ENCODE data around the gene GTF3C1. TPM values are rescaled to one million over a fixed set of nuclear protein-coding genes. Genes with fewer than 3 reads are reported as not detected.

GTF3C1 gene
- total and polyA plus RNA-seq, 2 of the 8 experiments (the other 6 are each of a cell fraction or from before 2014, with no cell fraction given) = 89.3 to 126 TPM

GRCh38 chr16:27498916-27499658 is 50.6 kb downstream of the GTF3C1 start (continued):
- TF ChIP-seq, protein P1, sequence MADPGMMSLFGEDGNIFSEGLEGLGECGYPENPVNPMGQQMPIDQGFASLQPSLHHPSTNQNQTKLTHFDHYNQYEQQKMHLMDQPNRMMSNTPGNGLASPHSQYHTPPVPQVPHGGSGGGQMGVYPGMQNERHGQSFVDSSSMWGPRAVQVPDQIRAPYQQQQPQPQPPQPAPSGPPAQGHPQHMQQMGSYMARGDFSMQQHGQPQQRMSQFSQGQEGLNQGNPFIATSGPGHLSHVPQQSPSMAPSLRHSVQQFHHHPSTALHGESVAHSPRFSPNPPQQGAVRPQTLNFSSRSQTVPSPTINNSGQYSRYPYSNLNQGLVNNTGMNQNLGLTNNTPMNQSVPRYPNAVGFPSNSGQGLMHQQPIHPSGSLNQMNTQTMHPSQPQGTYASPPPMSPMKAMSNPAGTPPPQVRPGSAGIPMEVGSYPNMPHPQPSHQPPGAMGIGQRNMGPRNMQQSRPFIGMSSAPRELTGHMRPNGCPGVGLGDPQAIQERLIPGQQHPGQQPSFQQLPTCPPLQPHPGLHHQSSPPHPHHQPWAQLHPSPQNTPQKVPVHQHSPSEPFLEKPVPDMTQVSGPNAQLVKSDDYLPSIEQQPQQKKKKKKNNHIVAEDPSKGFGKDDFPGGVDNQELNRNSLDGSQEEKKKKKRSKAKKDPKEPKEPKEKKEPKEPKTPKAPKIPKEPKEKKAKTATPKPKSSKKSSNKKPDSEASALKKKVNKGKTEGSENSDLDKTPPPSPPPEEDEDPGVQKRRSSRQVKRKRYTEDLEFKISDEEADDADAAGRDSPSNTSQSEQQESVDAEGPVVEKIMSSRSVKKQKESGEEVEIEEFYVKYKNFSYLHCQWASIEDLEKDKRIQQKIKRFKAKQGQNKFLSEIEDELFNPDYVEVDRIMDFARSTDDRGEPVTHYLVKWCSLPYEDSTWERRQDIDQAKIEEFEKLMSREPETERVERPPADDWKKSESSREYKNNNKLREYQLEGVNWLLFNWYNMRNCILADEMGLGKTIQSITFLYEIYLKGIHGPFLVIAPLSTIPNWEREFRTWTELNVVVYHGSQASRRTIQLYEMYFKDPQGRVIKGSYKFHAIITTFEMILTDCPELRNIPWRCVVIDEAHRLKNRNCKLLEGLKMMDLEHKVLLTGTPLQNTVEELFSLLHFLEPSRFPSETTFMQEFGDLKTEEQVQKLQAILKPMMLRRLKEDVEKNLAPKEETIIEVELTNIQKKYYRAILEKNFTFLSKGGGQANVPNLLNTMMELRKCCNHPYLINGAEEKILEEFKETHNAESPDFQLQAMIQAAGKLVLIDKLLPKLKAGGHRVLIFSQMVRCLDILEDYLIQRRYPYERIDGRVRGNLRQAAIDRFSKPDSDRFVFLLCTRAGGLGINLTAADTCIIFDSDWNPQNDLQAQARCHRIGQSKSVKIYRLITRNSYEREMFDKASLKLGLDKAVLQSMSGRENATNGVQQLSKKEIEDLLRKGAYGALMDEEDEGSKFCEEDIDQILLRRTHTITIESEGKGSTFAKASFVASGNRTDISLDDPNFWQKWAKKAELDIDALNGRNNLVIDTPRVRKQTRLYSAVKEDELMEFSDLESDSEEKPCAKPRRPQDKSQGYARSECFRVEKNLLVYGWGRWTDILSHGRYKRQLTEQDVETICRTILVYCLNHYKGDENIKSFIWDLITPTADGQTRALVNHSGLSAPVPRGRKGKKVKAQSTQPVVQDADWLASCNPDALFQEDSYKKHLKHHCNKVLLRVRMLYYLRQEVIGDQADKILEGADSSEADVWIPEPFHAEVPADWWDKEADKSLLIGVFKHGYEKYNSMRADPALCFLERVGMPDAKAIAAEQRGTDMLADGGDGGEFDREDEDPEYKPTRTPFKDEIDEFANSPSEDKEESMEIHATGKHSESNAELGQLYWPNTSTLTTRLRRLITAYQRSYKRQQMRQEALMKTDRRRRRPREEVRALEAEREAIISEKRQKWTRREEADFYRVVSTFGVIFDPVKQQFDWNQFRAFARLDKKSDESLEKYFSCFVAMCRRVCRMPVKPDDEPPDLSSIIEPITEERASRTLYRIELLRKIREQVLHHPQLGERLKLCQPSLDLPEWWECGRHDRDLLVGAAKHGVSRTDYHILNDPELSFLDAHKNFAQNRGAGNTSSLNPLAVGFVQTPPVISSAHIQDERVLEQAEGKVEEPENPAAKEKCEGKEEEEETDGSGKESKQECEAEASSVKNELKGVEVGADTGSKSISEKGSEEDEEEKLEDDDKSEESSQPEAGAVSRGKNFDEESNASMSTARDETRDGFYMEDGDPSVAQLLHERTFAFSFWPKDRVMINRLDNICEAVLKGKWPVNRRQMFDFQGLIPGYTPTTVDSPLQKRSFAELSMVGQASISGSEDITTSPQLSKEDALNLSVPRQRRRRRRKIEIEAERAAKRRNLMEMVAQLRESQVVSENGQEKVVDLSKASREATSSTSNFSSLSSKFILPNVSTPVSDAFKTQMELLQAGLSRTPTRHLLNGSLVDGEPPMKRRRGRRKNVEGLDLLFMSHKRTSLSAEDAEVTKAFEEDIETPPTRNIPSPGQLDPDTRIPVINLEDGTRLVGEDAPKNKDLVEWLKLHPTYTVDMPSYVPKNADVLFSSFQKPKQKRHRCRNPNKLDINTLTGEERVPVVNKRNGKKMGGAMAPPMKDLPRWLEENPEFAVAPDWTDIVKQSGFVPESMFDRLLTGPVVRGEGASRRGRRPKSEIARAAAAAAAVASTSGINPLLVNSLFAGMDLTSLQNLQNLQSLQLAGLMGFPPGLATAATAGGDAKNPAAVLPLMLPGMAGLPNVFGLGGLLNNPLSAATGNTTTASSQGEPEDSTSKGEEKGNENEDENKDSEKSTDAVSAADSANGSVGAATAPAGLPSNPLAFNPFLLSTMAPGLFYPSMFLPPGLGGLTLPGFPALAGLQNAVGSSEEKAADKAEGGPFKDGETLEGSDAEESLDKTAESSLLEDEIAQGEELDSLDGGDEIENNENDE (IDR thresholded peaks at IDR 0.05; ENCODE audit: insufficient replicate concordance, low read length) = no peak
- no peak for TF ChIP-seq ZNF274 (IDR thresholded peaks at IDR 0.05; ENCODE audit: borderline replicate concordance, extremely low read depth, low read length)
- TF ChIP-seq POLR2A (IDR thresholded peaks at IDR 0.05; ENCODE audit: control extremely low read depth in 1 of 2, low read depth in 2 of 2, low read length in 2 of 2) = no peak
